ENCODE results near the gene TTC17.

GRCh38 chr11:43378897-43379296, 20.2 kb downstream of the TTC17 start:
- TF ChIP-seq CTCF (optimal IDR thresholded peaks at IDR 0.05 in 1 of 3, IDR thresholded peaks at IDR 0.05 in 1 of 3, conservative IDR thresholded peaks at IDR 0.05 in 1 of 3; ENCODE audit: extremely low read depth in 1 of 3, insufficient read depth in 2 of 3, low read length in 3 of 3) (no peak), EZH2 (IDR thresholded peaks at IDR 0.05; ENCODE audit: low read length) (no peak)
